IPS DF 19.7 (cell line): ENCODE results near the gene CCN6.

Experiments used
- DNase-seq: peaks from one replicate; pipeline ENCODE4 v3.0.0-alpha.2; 2013; ENCODE audit warnings: low read depth, low spot score

The CCN6 gene

DNA sequence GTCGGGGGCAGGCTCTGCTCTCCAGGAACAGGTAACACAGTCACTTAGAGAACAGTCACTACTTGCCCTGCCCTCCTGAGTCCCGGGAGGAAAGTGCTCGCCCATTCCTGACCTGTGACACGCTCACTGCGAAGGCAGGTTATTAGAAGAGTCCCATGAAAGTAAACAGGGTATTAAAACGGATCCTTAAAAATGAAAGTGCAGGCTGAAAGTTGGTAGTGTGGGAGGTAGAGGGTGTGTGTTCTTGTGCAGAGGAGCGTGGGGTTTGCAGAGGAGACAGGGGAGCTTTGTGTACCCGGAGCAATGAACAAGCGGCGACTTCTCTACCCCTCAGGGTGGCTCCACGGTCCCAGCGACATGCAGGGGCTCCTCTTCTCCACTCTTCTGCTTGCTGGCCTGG, at the start of gene CCN6:
CCN6 (plus strand) TSS at position 104 of the 400 bp plus-strand sequence; CDS start at position 358, 254 bp downstream.
- no peak for DNase-seq

DNA sequence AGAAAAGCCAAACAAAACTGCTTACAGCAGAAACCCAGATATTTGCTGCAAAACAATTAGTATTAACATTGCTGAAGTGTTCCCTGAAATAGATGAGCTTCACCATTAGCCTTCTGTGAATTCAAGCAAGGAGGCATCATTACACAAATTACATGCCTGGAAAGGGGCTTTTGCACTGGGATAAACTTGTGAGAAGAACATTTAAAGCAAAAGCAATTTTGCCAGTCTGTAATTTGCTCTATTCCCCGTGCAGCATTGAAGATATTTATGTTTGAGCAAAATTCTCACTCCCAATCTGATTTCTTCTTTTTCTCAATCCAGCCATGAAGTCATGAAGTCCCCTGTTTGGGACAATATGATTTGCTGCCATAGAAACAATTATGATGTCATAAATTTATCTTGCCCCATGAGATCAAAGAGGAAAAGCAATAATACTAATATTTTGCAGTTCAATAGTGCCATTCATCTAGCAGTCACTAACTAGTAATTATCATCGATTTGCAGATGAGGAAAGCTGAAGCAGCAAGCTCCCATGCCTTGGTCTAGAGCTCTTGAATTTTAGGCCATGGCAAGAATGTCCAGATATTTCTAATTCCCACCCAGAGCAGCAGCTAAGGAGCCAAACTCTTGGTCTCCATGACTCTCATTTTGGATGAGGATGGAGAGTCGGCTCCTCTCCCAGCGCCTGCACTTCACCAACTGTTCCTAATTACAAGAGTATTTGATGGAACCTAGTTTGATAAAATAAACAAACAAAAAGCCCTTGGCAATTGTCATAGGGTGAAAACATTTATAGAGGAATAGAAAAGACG, 49.5 kb upstream of the CCN6 start:
- DNase-seq: no peak

DNA sequence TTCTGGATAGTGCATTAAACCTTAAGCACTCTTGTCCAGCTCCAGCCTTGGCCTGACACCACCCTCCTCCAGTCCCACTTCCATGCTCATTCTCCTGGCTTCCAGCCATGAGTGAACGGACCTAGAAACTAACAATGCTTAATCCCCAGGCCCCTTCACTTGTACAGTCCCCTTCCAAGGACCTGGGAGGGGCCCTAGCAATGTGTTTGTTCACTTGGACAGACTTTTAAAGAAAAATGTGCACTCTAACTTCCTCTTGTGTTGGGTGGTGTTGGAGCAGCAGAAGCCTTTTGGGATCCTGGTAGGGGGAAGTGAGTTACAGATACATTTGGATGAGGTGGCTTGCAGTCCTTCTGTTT, 48.9 kb upstream of the CCN6 start:
- no peak for DNase-seq

DNA sequence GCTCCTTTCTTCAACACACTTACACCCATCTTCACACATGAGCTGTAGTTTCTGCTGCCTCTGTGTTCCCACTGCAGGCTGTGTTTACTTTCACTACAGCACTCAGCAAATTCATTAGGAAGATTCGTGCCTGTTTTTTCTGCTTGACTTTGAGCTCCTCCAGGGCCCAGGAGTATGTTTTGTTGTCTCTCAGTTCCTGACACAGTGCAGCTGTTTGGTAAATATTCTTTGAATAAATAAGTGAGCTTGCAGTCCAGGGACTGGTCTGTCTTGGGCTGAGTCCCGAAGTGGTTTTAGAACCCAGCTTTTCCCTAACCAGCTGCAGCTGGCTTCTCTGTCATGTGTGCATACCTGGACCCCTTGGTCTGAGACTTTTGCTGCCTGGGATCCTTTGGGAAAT, 46.6 kb upstream of the CCN6 start:
- no peak for DNase-seq

DNA sequence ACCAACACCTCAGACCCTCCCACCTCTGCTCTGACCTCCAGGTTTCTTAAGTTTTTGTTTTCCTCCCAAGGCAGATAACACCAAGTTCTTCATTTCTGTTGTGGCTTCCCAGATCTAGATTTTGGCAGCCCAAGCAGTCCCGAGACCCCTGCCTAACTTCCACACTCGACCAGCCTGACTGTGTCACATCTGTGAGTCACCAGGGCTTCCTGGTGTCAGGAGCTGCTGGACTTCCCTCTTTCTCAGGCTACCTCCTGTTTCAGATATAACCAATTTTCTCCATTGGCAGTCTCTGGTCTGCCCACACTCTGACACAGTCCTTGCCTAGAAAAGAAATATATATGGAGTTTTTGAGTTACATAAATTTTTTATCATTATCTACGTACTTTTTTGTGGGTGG, 46.1 kb upstream of the CCN6 start:
- no peak for DNase-seq

DNA sequence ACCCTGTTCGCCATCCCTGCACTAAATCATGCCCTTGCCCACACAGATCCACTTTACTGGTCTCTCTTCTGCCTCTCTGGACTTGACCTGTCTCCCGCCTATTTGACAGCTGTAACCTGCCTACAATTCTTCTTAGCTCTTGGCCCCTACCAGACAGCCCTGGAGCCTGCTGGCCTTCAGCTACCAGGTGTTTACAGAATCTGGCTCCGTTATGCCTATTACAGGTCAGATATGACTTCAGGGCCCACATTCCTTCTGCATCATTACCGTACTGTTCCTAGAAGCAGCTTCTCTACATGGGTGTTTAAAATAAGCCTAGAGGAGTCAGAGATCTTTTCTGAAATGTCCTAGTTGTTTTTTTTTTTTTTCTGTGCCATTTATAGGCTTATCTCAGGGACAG, 45.4 kb upstream of the CCN6 start:
- DNase-seq: no peak

DNA sequence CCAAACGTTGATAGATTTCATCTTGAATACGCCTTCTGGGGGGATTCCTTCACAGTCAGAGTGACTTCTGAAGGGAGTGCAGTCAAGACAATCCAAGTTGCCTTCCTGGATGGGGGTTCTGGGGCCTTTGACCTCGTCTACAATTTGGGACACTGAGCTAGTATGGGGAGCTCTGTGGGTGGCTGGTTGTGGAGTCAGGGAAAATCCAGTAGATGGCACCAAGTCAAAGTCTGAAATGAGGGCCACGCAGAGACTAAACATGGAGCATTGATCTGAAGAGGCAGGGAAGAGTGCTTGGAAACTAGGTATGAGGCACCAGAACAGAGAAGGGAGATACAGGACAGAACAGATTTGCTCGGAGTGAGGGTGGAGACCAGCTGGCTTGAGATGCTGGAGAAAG, 43.6 kb upstream of the CCN6 start:
- no peak for DNase-seq

DNA sequence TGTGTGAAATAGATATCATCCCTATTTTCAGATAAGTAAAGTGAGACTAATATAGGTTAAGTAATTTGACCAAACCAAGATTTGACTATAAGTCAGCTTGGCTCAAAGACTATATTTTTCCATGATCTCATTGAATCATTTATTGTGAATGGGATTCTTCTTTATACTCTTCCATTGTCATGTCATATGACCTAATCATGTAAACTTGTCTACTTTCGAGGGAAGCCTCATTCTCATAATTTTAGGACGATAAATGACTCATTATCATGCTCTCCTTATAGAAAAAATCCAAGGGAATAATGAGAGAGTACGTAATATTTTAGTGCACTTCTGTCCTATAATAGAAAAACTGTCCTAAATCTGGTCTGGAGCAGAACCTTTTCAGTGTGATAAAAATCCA, 40.9 kb upstream of the CCN6 start:
- DNase-seq: no peak

DNA sequence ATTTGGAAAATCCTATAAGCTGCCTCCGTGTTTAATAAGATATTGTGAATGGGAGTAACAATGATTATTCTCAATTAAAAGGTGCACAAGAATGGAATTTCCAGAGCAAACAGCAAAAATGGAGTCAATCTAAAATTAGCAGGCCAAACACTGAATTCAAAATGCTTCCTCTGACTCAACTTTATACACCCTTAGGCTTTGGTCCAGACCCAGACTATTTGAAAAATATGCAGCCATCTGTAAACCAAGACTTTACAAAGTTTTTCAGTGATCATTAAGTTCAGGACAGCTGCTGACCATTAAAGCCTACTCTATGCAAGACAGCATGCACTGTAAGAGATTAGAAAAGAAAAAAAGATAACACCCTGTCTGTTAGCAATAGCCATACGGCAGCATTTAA, 39.4 kb upstream of the CCN6 start:
- no peak for DNase-seq

DNA sequence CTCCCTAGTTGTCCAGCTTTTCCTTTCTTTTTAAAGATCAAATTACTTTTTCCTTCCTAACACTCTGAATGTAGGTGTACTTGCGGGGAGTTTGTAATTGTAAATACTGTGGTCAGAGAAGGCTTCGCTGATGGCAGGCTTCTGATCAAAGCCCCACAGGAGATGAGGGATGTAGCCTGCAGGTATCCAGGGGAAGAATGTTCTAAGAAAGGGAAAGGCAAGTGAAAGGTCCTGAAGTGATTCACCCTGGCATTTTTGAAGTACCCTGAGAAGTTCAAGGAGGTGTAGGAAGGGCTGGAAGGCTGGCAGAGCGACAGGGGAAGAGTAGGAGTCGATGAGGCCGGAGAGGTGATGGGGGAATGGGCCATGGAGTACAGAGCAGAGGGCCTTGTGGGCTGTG, 38.2 kb upstream of the CCN6 start:
- DNase-seq: no peak

DNA sequence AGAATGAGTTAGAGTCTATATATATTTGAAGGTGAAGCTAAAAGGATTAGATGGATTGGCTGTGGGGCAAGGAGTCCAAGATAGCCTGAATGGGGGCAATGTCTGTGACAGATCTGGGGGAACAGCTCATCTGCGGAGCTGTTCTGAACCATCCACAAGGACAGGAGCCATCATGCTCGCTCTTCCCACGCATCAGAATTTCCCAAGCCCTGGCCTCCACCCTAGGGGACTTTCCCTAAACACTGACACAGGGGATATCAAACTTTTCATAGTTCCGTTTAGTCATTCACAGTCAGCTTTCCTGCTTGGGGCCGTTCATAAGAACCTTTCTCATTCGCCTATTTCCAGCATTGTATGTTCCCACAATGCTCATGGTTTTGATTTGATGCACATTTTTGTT, 37.6 kb upstream of the CCN6 start:
- DNase-seq: no peak

DNA sequence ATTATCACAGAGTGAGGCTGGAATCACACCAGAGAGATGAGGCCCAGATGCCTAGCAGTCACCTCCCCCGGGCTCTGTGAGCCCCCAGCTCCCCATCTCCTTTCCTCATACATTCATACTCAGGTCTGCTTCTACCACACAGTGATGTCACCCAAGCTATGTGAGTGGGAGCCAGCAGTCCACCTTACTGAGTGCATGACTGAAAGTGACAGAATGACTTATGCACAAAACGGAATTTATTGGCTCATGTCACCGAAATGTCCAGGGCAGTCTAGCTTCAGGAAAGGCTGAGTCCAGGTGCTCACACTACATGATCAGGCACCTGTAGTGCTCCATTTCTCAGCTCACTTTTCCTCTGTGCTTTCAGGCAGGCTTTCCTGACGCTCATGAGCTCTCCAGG, 36.7 kb upstream of the CCN6 start:
- no peak for DNase-seq

DNA sequence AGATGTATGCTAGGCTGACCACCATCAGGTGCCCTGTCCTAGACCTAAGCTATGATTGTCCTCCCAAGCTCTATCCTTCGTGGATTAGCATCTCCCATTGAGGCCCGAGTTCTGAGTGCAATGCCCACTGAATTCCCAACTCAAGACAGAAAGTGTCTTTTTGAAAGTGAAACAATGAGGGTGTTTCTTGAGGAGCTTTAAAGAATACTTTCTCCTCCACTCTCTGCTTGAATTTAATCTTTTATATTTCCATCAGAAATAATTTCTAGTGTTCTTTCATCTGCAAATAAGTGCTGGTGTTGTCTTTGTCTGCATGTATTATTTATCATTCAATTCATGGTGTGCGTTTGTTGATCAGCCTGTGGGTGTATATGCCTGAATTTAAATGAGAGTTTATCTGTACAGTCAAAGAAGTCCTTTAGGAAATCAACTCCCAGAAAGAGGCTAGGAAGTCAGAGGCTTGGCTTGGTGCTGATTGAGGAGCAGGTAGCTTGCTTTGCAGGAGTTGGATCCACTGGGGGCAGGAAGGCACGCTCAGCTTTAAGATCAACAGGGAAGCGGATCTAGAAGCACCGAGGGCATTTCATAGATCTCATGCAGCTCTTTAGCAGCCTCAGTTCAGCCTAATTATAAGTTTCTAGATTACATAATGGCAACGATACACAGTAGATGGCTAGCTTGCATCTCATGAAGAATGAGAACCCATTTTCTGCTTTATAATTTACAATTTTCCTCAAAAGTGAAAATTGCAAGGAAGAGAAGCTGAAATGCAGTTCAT, 36.0 kb upstream of the CCN6 start:
- no peak for DNase-seq

DNA sequence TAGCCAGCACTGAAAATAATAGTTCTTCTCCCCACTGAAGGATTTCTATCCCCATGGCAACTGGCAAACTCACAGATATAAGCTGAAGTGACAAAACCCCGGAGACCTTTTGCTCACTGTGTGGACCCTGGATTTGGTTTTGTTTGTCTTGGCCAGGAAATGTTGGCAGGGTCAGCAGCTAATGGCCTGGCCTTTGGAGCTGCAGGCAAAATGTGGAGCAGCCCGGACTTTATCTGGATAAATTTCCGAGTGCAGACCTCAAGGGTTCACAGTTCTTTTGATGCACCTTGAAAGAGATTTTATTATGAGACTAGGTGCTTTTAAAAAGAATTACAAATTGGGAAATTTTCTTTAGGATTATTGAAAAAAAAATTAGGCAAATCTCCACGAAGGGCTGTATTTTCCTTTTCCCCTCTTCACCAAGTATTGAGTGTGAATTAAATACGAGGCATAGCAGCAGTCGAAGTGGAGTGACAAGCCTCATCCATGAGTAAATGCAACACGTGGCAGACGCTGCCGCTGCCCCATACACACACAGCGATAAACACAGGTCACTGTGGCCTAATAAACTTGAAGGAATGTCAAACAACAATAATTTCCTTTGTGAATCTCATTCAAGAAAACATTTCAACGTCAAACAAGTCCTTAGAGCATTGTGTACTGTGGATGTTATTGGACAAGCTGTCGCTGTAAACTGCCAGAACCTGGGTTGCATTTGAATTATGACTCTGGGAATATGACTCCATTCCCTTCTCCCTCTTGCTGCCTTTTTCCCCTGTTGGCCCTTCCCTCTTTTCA, 35.1 kb upstream of the CCN6 start:
- no peak for DNase-seq

DNA sequence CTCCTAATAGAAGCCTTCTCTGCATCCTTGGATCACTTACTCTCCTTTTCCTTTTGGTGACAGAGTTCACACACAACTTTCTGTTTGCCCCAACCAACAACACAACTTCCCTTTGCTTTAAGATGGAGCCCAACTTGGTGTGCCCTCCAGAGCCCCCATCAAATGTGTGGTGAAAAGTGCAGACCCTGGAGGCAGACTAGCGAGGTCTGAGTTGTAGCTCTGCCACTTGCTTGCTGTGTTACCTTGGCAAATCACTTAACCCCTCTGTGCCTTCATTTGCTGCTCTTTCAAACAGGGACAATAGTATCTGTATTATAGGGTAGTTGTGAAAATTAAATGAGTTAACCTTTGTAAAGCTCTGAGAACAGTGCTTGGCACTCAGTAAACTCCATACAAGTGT, 34.3 kb upstream of the CCN6 start:
- no peak for DNase-seq

DNA sequence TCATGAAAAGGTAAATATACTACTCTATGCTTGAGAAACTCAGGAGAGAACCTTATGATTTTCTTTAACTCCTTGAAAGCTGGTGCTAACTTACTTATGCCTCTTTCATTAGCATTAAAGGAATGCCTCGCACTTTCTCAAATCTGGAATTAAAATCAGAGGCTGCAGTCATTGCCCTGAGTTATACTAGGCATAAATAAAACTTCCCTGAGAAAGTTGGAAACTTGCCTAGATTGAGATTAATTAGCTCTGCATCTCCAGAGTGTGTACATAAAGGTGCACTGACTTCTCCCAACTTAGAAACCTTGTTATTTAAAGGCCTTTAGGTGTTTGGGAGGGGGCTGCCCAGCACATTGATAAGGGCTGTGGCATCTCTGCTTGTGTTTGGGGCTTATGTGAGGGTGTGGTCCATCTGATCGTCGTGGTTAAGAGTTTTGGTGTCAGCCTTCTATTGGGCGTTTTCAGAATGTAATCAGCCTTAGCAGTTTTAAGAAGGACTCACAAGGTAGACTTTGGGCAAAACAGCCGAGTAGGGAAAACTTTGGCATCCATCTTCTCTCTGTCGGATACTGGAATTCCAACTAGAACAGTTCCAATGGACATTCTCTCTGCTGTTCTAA, 32.1 kb upstream of the CCN6 start:
- DNase-seq: no peak

DNA sequence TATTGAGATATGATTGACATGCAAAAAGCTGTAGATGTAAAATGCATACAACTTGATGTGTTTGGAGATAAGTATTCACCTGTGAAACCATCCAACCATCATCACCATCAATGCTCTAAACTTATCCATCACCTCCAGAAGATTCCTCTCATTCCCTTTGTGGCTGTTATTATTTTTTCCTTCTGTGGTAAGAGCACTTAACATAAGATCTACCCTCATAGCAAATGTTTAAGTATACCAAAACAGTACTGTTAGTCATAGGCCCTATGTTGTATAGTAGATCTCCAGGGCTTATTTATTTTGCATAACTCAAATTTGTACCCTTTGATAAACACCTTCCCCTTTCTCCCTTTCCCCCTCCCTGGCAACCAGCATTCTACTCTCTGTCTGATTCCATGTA, 31.2 kb upstream of the CCN6 start:
- no peak for DNase-seq

DNA sequence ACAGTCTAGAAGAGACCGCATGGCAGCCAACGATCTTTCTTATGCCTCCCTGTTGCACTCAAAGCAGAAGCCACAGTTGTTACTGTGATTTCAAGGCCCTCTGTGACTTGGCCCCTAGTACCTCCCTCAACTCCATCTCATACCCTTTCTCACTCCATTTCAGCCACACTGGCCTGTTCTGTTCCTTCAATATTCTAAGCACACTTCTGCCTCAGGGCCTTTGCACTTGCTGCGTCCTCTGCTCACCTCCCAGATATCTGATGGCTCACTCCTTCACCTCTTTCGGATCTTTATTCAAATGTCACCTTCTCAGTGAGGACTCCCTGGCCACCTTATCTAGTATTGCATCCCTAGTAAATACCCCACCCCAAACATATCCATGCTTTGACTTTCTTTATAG, 29.4 kb upstream of the CCN6 start:
- no peak for DNase-seq

DNA sequence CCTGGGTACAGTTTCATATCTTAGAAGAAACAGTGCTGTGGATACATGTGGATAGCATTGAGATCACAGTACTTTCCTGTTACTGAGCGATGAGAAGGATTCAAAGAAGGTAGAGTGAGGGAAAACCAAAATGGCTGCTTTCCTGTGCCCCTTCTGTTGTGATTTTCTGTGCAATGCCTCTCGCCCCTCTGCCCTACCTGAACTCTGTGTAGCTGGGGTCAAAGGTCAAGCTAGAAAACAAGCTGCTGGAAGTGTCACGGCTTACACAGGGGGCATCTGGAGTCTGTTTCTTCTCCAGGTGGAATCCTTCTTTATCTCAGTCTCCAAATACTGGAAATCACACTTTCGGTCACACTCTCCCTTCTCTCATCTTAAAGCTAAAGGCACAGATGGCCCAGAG, 27.0 kb upstream of the CCN6 start:
- DNase-seq: no peak

DNA sequence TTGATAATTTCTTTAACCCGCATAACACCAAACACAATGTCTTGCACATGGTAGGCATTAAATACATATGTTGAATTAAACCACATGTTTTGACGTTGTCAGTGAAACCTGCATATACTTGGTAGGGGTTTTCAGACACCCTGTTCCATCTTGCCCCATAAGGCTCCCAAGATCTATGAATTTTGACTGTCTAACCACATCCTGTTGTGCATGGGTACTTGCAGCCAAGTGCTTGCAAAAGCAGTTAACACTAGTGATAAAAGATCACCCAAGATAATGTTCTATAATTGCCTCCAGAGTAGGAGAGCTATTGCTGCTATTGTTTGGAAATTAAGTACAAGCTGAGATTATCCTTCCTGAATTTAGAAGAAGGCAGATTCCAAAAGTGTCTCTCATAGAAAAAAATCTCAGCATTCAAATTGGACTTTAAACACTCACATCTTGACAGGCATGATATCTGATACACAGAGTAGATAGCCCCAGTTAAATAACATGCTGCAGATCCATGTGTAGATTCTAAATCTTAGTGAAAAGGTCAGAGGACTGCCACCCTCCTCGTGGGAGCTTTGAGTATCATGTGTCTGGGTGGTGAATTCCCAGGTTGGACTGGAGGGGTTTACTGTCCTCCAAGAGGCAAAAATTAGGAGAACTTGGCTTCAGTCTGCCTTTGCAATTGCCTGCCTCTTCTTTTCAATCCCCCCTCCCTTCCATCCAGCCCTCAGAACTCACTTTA, 25.8 kb upstream of the CCN6 start:
- no peak for DNase-seq

DNA sequence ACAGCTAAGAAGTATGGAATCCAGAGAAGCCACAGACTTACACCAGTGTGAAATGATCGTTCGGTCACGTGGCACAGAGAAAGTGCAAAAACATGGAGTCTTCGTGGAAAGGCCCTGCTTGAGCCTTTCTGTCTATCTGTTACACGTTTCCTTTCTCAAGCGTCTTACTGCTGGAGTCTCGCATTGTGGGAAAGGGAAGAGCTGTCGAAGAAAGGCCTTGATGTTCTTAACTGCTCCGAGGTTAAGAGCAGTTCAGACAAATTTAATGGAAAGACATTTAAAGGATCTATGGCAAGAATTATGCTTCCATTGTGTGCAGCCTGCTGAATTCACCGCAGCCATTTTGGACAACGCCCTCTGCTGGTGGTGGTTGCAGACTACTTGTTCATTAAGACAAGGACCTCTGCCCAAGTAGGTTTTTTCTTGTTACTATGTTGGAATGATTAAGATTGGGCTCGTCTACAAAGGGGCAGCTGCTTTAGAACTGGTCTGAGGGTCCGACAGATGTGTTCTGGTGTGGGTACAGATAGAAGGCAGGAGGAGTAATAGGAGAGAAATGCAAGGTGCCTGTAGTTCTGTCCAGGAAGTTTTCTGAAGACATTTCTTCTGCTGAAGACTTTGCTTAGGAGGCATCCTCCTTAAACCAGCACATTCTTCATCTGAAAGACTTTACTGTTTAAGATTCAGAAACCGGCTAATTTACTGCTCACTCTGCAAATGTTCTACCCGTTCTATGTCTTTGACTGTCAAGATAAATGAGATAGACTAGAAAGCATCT, 24.7 kb upstream of the CCN6 start:
- DNase-seq: no peak
